SK-N-SH treated with all-trans-retinoic acid at 6 μM for 48 hours (cell line): ENCODE results near the gene SEMA4B.

Source experiments
- ATAC-seq: fragments of 200-7000 bp; cut with Tn5 transposase; 3 replicates; pipeline ENCODE4 v1.9.1; 2020; ENCODE audit warnings: mild to moderate bottlenecking, moderate library complexity
- ARNTL ChIP-seq: fragments of 450-650 bp; formaldehyde crosslinking; IDR thresholded peaks from 2 replicates; pipeline ENCODE4 v1.5.0; 2020; ENCODE audit warnings: low read depth, mild to moderate bottlenecking, moderate library complexity, borderline replicate concordance
- BACH2 ChIP-seq: fragments of 250-450 bp; sonication (Bioruptor Pico); IDR thresholded peaks from 2 replicates; pipeline ENCODE4 v1.9.0; 2021; ENCODE audit warnings: mild to moderate bottlenecking, borderline replicate concordance
- CSDC2 ChIP-seq: fragments of 250-450 bp; sonication (Bioruptor Pico); IDR thresholded peaks from 2 replicates; pipeline ENCODE4 v1.5.0; 2020; ENCODE audit warnings: mild to moderate bottlenecking, moderate library complexity
- ESRRG ChIP-seq: fragments of 250-450 bp; sonication (Bioruptor Pico); IDR thresholded peaks from 2 replicates; pipeline ENCODE4 v1.6.1; 2021; ENCODE audit warnings: mild to moderate bottlenecking
- GLIS3 ChIP-seq: fragments of 250-450 bp; sonication (Bioruptor Pico); IDR thresholded peaks from 2 replicates; pipeline ENCODE4 v1.5.0; 2020; ENCODE audit warnings: mild to moderate bottlenecking, moderate library complexity
- ISL1 ChIP-seq: fragments of 250-450 bp; sonication (Bioruptor Pico); IDR thresholded peaks from 2 replicates; pipeline ENCODE4 v2.1.2; 2022; ENCODE audit warnings: mild to moderate bottlenecking, moderate library complexity
- OSR1 ChIP-seq: fragments of 250-450 bp; sonication (Bioruptor Pico); IDR thresholded peaks from 2 replicates; pipeline ENCODE4 v1.8.0; 2022; ENCODE audit warnings: moderate library complexity, mild to moderate bottlenecking, inconsistent platforms
- PPARA ChIP-seq: fragments of 250-450 bp; sonication (Bioruptor Pico); IDR thresholded peaks from 2 replicates; pipeline ENCODE4 v1.5.0; 2020; ENCODE audit warnings: mild to moderate bottlenecking, borderline replicate concordance
- RARB ChIP-seq: fragments of 250-450 bp; sonication (Bioruptor Pico); IDR thresholded peaks from 2 replicates; pipeline ENCODE4 v1.8.0; 2021; ENCODE audit warnings: mild to moderate bottlenecking, moderate library complexity
- SNAI2 ChIP-seq: fragments of 250-450 bp; sonication (Bioruptor Pico); IDR thresholded peaks from 2 replicates; pipeline ENCODE4 v1.5.0; 2020; ENCODE audit warnings: mild to moderate bottlenecking, moderate library complexity
- TCF4 ChIP-seq: fragments of 250-450 bp; sonication (Bioruptor Pico); IDR thresholded peaks from 2 replicates; pipeline ENCODE4 v1.8.0; 2021; ENCODE audit warnings: mild to moderate bottlenecking, moderate library complexity, borderline replicate concordance
- TOX ChIP-seq: fragments of 250-450 bp; sonication (Bioruptor Pico); IDR thresholded peaks from 2 replicates; pipeline ENCODE4 v1.8.0; 2021; ENCODE audit warnings: mild to moderate bottlenecking, moderate library complexity, borderline replicate concordance
- ZC3H10 ChIP-seq: fragments of 250-450 bp; sonication (Bioruptor Pico); IDR thresholded peaks from 2 replicates; pipeline ENCODE4 v1.5.1; 2021; ENCODE audit warnings: mild to moderate bottlenecking, moderate library complexity
- ZFP3 ChIP-seq: fragments of 250-450 bp; sonication (Bioruptor Pico); IDR thresholded peaks from 2 replicates; pipeline ENCODE4 v1.5.0; 2020; ENCODE audit warnings: mild to moderate bottlenecking, moderate library complexity
- ZFP30 ChIP-seq: fragments of 450-650 bp; formaldehyde crosslinking; IDR thresholded peaks from 2 replicates; pipeline ENCODE4 v1.5.0; 2022; ENCODE audit warnings: mild to moderate bottlenecking, moderate library complexity
- ZNF565 ChIP-seq: fragments of 450-650 bp; formaldehyde crosslinking; conservative IDR thresholded peaks from 2 replicates; pipeline ENCODE4 v1.5.0; 2020; ENCODE audit warnings: low read depth, mild to moderate bottlenecking, moderate library complexity
- ZNF70 ChIP-seq: fragments of 450-650 bp; formaldehyde crosslinking; IDR thresholded peaks from 2 replicates; pipeline ENCODE4 v1.5.0; 2020; ENCODE audit warnings: mild to moderate bottlenecking, moderate library complexity
- ZNF8 ChIP-seq: fragments of 450-650 bp; formaldehyde crosslinking; IDR thresholded peaks from 2 replicates; pipeline ENCODE4 v1.5.0; 2020; ENCODE audit warnings: mild to moderate bottlenecking, moderate library complexity
- TF ChIP-seq, protein P1 (sequence below): fragments of 250-450 bp; sonication (Bioruptor Pico); IDR thresholded peaks from 2 replicates; pipeline ENCODE4 v1.5.1; 2020; ENCODE audit warnings: low read depth, mild to moderate bottlenecking, moderate library complexity
- TF ChIP-seq, protein P2 (sequence below): fragments of 250-450 bp; sonication (Bioruptor Pico); IDR thresholded peaks from 2 replicates; pipeline ENCODE4 v1.8.0; 2021; ENCODE audit warnings: low read depth, mild to moderate bottlenecking, moderate library complexity, borderline replicate concordance
- TF ChIP-seq, protein P3 (sequence below): fragments of 250-450 bp; sonication (Bioruptor Pico); IDR thresholded peaks from 2 replicates; pipeline ENCODE4 v1.8.0; 2020; ENCODE audit warnings: mild to moderate bottlenecking, moderate library complexity, borderline replicate concordance
- TF ChIP-seq, protein P4 (sequence below): fragments of 250-450 bp; sonication (Bioruptor Pico); IDR thresholded peaks from 2 replicates; pipeline ENCODE4 v1.5.0; 2020; ENCODE audit warnings: mild to moderate bottlenecking, moderate library complexity

SEMA4B gene

DNA sequence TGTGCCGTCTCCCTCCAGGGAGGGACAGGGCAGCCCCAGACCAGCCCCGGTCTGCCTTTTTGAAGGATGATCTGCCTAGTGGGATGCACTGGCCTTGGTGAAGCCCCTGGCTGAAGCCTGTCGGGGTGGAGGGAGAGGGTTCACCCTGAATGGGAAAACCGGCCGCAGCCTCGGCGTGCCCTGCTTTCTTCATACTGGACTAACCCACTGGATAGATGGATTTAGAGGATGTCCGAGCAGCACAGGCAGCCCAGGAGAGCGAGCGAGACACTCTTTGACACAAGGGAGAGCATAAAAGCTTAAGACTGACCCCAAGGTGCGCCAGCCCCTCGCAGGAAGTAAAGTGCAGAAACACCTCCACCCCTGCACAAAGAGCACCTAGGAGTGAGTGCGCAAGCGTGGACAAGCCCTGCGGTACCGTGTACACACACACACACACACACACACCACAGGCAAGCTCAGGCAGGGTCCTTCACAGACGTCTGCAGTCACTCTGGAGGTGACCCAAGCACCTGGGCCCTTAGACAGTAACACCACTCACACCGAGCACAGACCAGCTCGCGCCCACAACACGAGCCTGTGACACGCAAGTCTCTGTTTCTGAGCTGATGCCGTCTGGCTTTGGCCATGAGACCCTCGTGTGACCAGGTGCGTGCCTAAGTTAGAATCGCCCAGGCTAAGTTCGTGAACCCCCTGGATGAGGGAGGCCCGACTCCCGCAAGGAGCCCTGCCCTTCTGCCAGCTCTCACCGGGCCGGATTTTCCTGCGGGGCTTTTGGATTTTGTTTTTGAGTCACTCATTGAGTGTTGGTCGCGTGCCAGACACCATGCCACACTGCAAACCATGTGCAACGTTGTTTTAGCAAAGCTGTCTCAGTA lies 11.3 kb downstream of the SEMA4B start:
- no peak for TF ChIP-seq ZFP30
- TF ChIP-seq, protein P1, sequence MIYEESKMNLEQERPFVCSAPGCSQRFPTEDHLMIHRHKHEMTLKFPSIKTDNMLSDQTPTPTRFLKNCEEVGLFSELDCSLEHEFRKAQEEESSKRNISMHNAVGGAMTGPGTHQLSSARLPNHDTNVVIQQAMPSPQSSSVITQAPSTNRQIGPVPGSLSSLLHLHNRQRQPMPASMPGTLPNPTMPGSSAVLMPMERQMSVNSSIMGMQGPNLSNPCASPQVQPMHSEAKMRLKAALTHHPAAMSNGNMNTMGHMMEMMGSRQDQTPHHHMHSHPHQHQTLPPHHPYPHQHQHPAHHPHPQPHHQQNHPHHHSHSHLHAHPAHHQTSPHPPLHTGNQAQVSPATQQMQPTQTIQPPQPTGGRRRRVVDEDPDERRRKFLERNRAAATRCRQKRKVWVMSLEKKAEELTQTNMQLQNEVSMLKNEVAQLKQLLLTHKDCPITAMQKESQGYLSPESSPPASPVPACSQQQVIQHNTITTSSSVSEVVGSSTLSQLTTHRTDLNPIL (CRISPR knock-in tag), result no peak
- TF ChIP-seq ZFP3 (CRISPR knock-in tag), result no peak
- TF ChIP-seq ZNF8 (CRISPR knock-in tag), result no peak
- TF ChIP-seq ARNTL (CRISPR knock-in tag), result no peak
- no peak for TF ChIP-seq ESRRG (CRISPR knock-in tag)
- TF ChIP-seq ZNF565, result no peak
- TF ChIP-seq ZC3H10, result no peak
- no peak for TF ChIP-seq TOX (CRISPR knock-in tag)
- TF ChIP-seq PPARA (CRISPR knock-in tag), result no peak
- no peak for TF ChIP-seq ISL1 (CRISPR knock-in tag)
- TF ChIP-seq OSR1 (CRISPR knock-in tag), result no peak
- TF ChIP-seq GLIS3 (CRISPR knock-in tag), result no peak
- no peak for TF ChIP-seq SNAI2 (CRISPR knock-in tag)
- no peak for TF ChIP-seq RARB (CRISPR knock-in tag)
- no peak for TF ChIP-seq BACH2 (CRISPR knock-in tag)
- no peak for TF ChIP-seq ZNF70 (CRISPR knock-in tag)
- TF ChIP-seq, protein P2, sequence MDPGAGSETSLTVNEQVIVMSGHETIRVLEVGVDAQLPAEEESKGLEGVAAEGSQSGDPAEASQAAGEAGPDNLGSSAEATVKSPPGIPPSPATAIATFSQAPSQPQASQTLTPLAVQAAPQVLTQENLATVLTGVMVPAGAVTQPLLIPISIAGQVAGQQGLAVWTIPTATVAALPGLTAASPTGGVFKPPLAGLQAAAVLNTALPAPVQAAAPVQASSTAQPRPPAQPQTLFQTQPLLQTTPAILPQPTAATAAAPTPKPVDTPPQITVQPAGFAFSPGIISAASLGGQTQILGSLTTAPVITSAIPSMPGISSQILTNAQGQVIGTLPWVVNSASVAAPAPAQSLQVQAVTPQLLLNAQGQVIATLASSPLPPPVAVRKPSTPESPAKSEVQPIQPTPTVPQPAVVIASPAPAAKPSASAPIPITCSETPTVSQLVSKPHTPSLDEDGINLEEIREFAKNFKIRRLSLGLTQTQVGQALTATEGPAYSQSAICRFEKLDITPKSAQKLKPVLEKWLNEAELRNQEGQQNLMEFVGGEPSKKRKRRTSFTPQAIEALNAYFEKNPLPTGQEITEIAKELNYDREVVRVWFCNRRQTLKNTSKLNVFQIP (CRISPR knock-in tag), result no peak
- TF ChIP-seq CSDC2 (CRISPR knock-in tag), result no peak

DNA sequence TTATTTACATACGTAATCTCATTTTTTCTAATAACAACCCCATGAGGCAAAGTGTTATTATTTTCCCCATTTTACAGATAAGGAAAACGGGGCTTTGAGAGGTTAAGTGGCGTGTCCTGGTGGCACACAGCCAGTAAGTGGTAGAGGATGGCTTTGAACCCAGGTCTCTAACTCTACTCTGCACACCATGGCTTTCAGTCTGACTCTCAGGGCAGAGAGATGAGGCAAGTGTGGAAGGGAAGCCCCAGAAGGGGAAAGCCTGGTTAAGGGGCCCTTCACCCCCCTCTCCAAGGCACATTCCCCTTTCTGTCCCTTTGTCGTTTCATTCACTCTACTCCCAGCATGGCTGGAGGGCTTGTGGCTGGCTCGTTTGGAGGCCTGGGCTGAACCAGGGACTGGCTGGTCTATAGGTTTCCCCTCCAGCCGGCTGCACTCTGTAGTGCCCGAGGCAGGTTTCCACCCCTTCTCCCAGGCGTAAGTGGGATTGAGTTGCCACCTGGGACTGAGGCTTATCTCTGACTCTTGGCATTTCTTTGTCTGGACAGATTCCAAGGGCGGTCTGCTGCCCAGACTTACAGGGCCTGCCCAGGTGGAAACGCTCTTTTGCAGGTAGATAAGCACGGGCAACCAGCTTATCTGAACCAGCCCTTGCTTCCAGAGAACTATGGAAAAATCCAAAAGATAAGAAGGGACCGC lies 12.1 kb downstream of the SEMA4B start:
- no peak for TF ChIP-seq ZFP30
- TF ChIP-seq, protein P2 (CRISPR knock-in tag), result no peak
- TF ChIP-seq, protein P3, sequence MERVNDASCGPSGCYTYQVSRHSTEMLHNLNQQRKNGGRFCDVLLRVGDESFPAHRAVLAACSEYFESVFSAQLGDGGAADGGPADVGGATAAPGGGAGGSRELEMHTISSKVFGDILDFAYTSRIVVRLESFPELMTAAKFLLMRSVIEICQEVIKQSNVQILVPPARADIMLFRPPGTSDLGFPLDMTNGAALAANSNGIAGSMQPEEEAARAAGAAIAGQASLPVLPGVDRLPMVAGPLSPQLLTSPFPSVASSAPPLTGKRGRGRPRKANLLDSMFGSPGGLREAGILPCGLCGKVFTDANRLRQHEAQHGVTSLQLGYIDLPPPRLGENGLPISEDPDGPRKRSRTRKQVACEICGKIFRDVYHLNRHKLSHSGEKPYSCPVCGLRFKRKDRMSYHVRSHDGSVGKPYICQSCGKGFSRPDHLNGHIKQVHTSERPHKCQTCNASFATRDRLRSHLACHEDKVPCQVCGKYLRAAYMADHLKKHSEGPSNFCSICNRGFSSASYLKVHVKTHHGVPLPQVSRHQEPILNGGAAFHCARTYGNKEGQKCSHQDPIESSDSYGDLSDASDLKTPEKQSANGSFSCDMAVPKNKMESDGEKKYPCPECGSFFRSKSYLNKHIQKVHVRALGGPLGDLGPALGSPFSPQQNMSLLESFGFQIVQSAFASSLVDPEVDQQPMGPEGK (CRISPR knock-in tag), result no peak
- no peak for ATAC-seq

More for the DNA sequence above, 11.3 kb downstream of the SEMA4B start:
- no peak for ATAC-seq

DNA sequence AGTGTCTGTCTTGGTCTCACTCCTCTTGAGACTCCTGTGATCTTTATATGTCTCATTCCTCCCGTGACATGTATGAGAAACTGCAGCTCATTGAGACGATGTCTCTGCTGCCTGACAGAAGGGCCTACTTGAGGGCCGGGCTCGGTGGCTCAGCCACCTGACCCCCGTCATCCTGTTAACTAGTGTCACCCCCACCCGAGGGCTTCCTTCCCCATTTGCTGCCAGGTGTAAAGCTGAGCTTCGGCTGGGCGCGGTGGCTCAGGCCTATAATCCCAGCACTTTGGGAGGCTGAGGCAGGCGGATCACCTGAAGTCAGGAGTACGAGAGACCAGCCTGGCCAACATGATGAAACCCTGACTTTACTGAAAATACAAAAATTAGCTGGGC lies 12.7 kb downstream of the SEMA4B start:
- ATAC-seq, result no peak

More for the DNA sequence above, 12.7 kb downstream of the SEMA4B start:
- no peak for TF ChIP-seq RARB (CRISPR knock-in tag)
- TF ChIP-seq, protein P3 (CRISPR knock-in tag), result no peak
- TF ChIP-seq ZNF565, result no peak
- no peak for TF ChIP-seq TCF4
- no peak for TF ChIP-seq ZFP30
- TF ChIP-seq, protein P4, sequence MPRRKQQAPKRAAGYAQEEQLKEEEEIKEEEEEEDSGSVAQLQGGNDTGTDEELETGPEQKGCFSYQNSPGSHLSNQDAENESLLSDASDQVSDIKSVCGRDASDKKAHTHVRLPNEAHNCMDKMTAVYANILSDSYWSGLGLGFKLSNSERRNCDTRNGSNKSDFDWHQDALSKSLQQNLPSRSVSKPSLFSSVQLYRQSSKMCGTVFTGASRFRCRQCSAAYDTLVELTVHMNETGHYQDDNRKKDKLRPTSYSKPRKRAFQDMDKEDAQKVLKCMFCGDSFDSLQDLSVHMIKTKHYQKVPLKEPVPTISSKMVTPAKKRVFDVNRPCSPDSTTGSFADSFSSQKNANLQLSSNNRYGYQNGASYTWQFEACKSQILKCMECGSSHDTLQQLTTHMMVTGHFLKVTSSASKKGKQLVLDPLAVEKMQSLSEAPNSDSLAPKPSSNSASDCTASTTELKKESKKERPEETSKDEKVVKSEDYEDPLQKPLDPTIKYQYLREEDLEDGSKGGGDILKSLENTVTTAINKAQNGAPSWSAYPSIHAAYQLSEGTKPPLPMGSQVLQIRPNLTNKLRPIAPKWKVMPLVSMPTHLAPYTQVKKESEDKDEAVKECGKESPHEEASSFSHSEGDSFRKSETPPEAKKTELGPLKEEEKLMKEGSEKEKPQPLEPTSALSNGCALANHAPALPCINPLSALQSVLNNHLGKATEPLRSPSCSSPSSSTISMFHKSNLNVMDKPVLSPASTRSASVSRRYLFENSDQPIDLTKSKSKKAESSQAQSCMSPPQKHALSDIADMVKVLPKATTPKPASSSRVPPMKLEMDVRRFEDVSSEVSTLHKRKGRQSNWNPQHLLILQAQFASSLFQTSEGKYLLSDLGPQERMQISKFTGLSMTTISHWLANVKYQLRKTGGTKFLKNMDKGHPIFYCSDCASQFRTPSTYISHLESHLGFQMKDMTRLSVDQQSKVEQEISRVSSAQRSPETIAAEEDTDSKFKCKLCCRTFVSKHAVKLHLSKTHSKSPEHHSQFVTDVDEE (CRISPR knock-in tag), result no peak
- TF ChIP-seq, protein P2 (CRISPR knock-in tag), result no peak
- TF ChIP-seq ZC3H10, result no peak
- TF ChIP-seq ISL1 (CRISPR knock-in tag), result no peak
- no peak for TF ChIP-seq GLIS3 (CRISPR knock-in tag)
- no peak for TF ChIP-seq BACH2 (CRISPR knock-in tag)
- no peak for TF ChIP-seq ESRRG (CRISPR knock-in tag)
- TF ChIP-seq OSR1 (CRISPR knock-in tag), result no peak
- no peak for TF ChIP-seq CSDC2 (CRISPR knock-in tag)
- TF ChIP-seq, all 23 proteins: peak for 0
